Erythroblast (primary cell): ENCODE data around the gene CCT5.

Experiments
- GATA1 ChIP-seq: IDR thresholded peaks from 2 replicates; pipeline ENCODE4 v1.6.1; 2011; ENCODE audit warnings: low read depth, mild to moderate bottlenecking, control low read depth, low read length, moderate library complexity
- POLR2A ChIP-seq: IDR thresholded peaks from 2 replicates; pipeline ENCODE4 v1.6.1; 2011; ENCODE audit warnings: mild to moderate bottlenecking, low read length

GRCh38 chr5:10257870-10258269 lies 7.8 kb downstream of the CCT5 start:
- no peak for TF ChIP-seq POLR2A
- no peak for TF ChIP-seq GATA1
